CD14-positive monocyte (primary cell): ENCODE measurements around the gene SLC10A1. TPM values are rescaled to one million over a fixed set of nuclear protein-coding genes. Genes with fewer than 3 reads are reported as not detected.
"Not testable (repeated sequence)": the region's sequence is repeated elsewhere in the genome, so short reads cannot be mapped to it uniquely, and the experiment has no call there.

Source experiments
- DNase-seq, 3 donors: peaks; one replicate each; pipeline ENCODE4 v3.0.0-alpha.2; 2011 to 2022
- H2AFZ ChIP-seq: 2 replicates; pipeline ENCODE4 v1.6.0; 2012; ENCODE audit warnings: mild to moderate bottlenecking, low read depth, low read length, inconsistent platforms; ENCODE audit not compliant: insufficient read depth, poor library complexity, severe bottlenecking
- H3K27ac ChIP-seq, 2 donors: 1 replicate in 1 of 2; 2 replicates in 1 of 2; pipeline ENCODE4 v1.5.1; 2012 to 2013; ENCODE audit warnings: low read length in 2 of 2, control low read depth in 1 of 2, inconsistent platforms in 1 of 2, low read depth in 1 of 2, mild to moderate bottlenecking in 1 of 2
- H3K27me3 ChIP-seq, 2 donors: one replicate each; pipeline versions ENCODE4 v1.6.0 to v1.6.1; 2011 to 2013; ENCODE audit warnings: low read length in 2 of 2; ENCODE audit not compliant: control insufficient read depth in 2 of 2, insufficient read depth in 2 of 2
- H3K36me3 ChIP-seq, 2 donors: replicated peaks in 1 of 2; 1 replicate in 1 of 2; 2 replicates in 1 of 2; pipeline versions ENCODE4 v1.5.1 to v1.6.1; 2012 to 2013; ENCODE audit warnings: low read length in 2 of 2, control low read depth in 1 of 2, inconsistent platforms in 1 of 2, mild to moderate bottlenecking in 1 of 2; ENCODE audit not compliant: insufficient read depth in 2 of 2, control insufficient read depth in 1 of 2
- H3K4me1 ChIP-seq, 2 donors: 1 replicate in 1 of 2; 2 replicates in 1 of 2; pipeline versions ENCODE4 v1.5.1 to v1.6.1; 2012 to 2013; ENCODE audit warnings: low read length in 2 of 2, control low read depth in 1 of 2, inconsistent platforms in 1 of 2, mild to moderate bottlenecking in 1 of 2, moderate library complexity in 1 of 2; ENCODE audit not compliant: insufficient read depth in 2 of 2, control insufficient read depth in 1 of 2
- H3K4me2 ChIP-seq: replicated peaks from 2 replicates; pipeline ENCODE3; 2012; ENCODE audit warnings: low read length, moderate library complexity, mild to moderate bottlenecking; ENCODE audit not compliant: poor library complexity, severe bottlenecking; ENCODE audit errors: extremely low read depth
- H3K4me3 ChIP-seq, 3 experiments: fragments of 200-600 bp in 1 of 3; sonication (generic) in 1 of 3; replicated peaks in 1 of 3; 1 replicate in 2 of 3; 2 replicates in 1 of 3; pipeline ENCODE4 v1.5.1; 2011 to 2013; ENCODE audit warnings: low read length in 3 of 3, mild to moderate bottlenecking in 3 of 3, control low read depth in 2 of 3, low read depth in 2 of 3, inconsistent platforms in 1 of 3, moderate library complexity in 1 of 3
- H3K79me2 ChIP-seq: 2 replicates; pipeline ENCODE4 v1.6.0; 2012; ENCODE audit warnings: mild to moderate bottlenecking, control low read depth, inconsistent platforms, low read length, moderate library complexity; ENCODE audit not compliant: insufficient read depth
- H3K9ac ChIP-seq: 2 replicates; pipeline ENCODE4 v1.6.0; 2017; ENCODE audit warnings: low read length, mild to moderate bottlenecking; ENCODE audit not compliant: insufficient read depth, poor library complexity, severe bottlenecking
- H3K9me3 ChIP-seq, 2 donors: replicated peaks in 1 of 2; 1 replicate in 1 of 2; 2 replicates in 1 of 2; pipeline versions ENCODE4 v1.5.1 to v1.6.1; 2012 to 2013; ENCODE audit warnings: low read length in 2 of 2, control low read depth in 1 of 2; ENCODE audit not compliant: control insufficient read depth in 1 of 2, insufficient read depth in 1 of 2
- H4K20me1 ChIP-seq: 2 replicates; pipeline ENCODE4 v1.6.0; 2012; ENCODE audit warnings: mild to moderate bottlenecking, low read length, control low read depth, moderate library complexity; ENCODE audit not compliant: insufficient read depth
- H3K27ac Mint-ChIP-seq, 7 donors: one replicate each; pipeline ENCODE4 v1.8.0; 2020; ENCODE audit warnings: mild to moderate bottlenecking in 7 of 7, mixed read lengths in 7 of 7, moderate library complexity in 6 of 7, inconsistent platforms in 2 of 7
- H3K27me3 Mint-ChIP-seq, 3 donors: one replicate each; pipeline ENCODE4 v1.8.0; 2021 to 2022; ENCODE audit warnings: low read depth in 3 of 3, mild to moderate bottlenecking in 3 of 3, mixed read lengths in 3 of 3, moderate library complexity in 3 of 3, inconsistent platforms in 1 of 3
- H3K36me3 Mint-ChIP-seq, 2 donors: one replicate each; pipeline ENCODE4 v1.8.0; 2020; ENCODE audit warnings: mixed read lengths in 2 of 2, inconsistent platforms in 1 of 2, mild to moderate bottlenecking in 1 of 2
- H3K4me1 Mint-ChIP-seq: one replicate; pipeline ENCODE4 v1.8.0; 2020; ENCODE audit warnings: mild to moderate bottlenecking, mixed read lengths
- H3K4me3 Mint-ChIP-seq, 2 donors: one replicate each; pipeline ENCODE4 v1.8.0; 2020; ENCODE audit warnings: mild to moderate bottlenecking in 2 of 2, mixed read lengths in 2 of 2, moderate library complexity in 1 of 2
- H3K9me3 Mint-ChIP-seq, 7 donors: one replicate each; pipeline ENCODE4 v1.8.0; 2020 to 2022; ENCODE audit warnings: mixed read lengths in 7 of 7, mild to moderate bottlenecking in 6 of 7, moderate library complexity in 6 of 7, inconsistent platforms in 2 of 7
- CTCF ChIP-seq: fragments of 200-600 bp; IDR thresholded peaks from one replicate; pipeline ENCODE4 v1.8.0; 2022; ENCODE audit warnings: antibody characterized with exemption, mild to moderate bottlenecking
- WGBS: methylation state at CpG from one replicate; pipeline ENCODE4 v1.1.5; 2013; ENCODE audit warnings: missing lambda C conversion rate; ENCODE audit not compliant: insufficient coverage; 5-methylcytosine and 5-hydroxymethylcytosine counted together
- intact Hi-C, 2 donors: fragments of 100-400 bp; cut with micrococcal nuclease; formaldehyde crosslinking; loops; one replicate each; pipeline versions ENCODE4 v1.15.0 to v1.15.1; 2023
- polyA plus RNA-seq, 3 donors: library from polyadenylated mRNA; depleted of rRNA in 1 of 3; unstranded in 2 of 3; stranded (reverse) in 1 of 3; fragments of 300-500 nt in 2 of 3; fragments of >200 nt in 1 of 3; fragmentation: Illumina TruSeq in 2 of 3; gene quantifications; 1 replicate in 2 of 3; 2 replicates in 1 of 3; pipeline ENCODE4 v1.2.3, GENCODE V29; 2012 to 2021

The SLC10A1 gene
- polyA plus RNA-seq, 3 donors = 0.09 TPM; not detected in 2

GRCh38 chr14:69741055-69741454 lies 56.0 kb downstream of the SLC10A1 start:
- intact Hi-C loops = no loop called here
- no peaks in the 10 kb centered on the region for H3K79me2 ChIP-seq
- H2AFZ ChIP-seq = no peak overlapping the region
- H3K9ac ChIP-seq = no peak overlapping the region
- H3K36me3 ChIP-seq = no peaks in the 10 kb centered on the region
- no peaks in the 10 kb centered on the region for H3K27me3 ChIP-seq
- H3K4me1 ChIP-seq = no peaks in the 10 kb centered on the region
- peaks cover 5 to 12% of the 10 kb centered on the region in 2 donors for H3K9me3 ChIP-seq
- no peaks in the 10 kb centered on the region for H3K4me1 Mint-ChIP-seq
- no peak overlapping the region for H3K27ac ChIP-seq
- no peak overlapping the region for H3K27ac Mint-ChIP-seq
- no peak for TF ChIP-seq CTCF
- H3K9me3 Mint-ChIP-seq = peaks cover 2 to 27% (median 17%) of the 10 kb centered on the region in 7 donors
- WGBS = no CpG with 5 or more reads among the region's 1 CpG
- H3K4me2 ChIP-seq = no peak overlapping the region
- no peak overlapping the region for H3K4me3 ChIP-seq
- no peaks in the 10 kb centered on the region for H4K20me1 ChIP-seq
- H3K36me3 Mint-ChIP-seq = no peaks in the 10 kb centered on the region
- no peak for DNase-seq
- peaks cover 0 to 3% (median 1%) of the 10 kb centered on the region in 3 donors for H3K27me3 Mint-ChIP-seq
- H3K4me3 Mint-ChIP-seq = no peak overlapping the region

GRCh38 chr14:69736405-69736804 lies 60.6 kb downstream of the SLC10A1 start:
- H3K4me3 Mint-ChIP-seq, H3K9me3 ChIP-seq, H3K27me3 ChIP-seq, H3K4me1 ChIP-seq, H3K9me3 Mint-ChIP-seq, H3K27ac ChIP-seq, H3K36me3 Mint-ChIP-seq, H3K4me1 Mint-ChIP-seq, intact Hi-C loops, H3K4me2 ChIP-seq, H4K20me1 ChIP-seq, H3K4me3 ChIP-seq, H2AFZ ChIP-seq, H3K36me3 ChIP-seq, H3K27ac Mint-ChIP-seq, H3K9ac ChIP-seq, H3K79me2 ChIP-seq, DNase-seq: not testable (repeated sequence)
- peaks cover 2 to 10% (median 2%) of the 10 kb centered on the region in 3 donors for H3K27me3 Mint-ChIP-seq
- WGBS = 90% methylated on average over 4 of the region's 4 CpGs

- H4K20me1 ChIP-seq, H3K27ac Mint-ChIP-seq, H3K4me3 Mint-ChIP-seq, DNase-seq, H3K79me2 ChIP-seq, H3K36me3 ChIP-seq, H3K36me3 Mint-ChIP-seq, H2AFZ ChIP-seq, intact Hi-C loops, H3K9me3 ChIP-seq, H3K27me3 ChIP-seq, H3K4me1 ChIP-seq, H3K9ac ChIP-seq, H3K4me2 ChIP-seq, H3K4me3 ChIP-seq, H3K9me3 Mint-ChIP-seq, H3K4me1 Mint-ChIP-seq, H3K27ac ChIP-seq: not testable (repeated sequence)
- peaks cover 7 to 13% (median 10%) of the 10 kb centered on the region in 3 donors for H3K27me3 Mint-ChIP-seq
- 100% methylated on average over 3 of the region's 8 CpGs for WGBS
Observed at GRCh38 chr14:69731919-69732598, 65.0 kb downstream of the SLC10A1 start.
